ENCODE results near the gene HLA-DMA. TPM values are rescaled to one million over a fixed set of nuclear protein-coding genes. Genes with fewer than 3 reads are reported as not detected.

Gene HLA-DMA
- total and polyA plus RNA-seq, 2 of the 8 experiments (the other 6 are each of a cell fraction or from before 2014, with no cell fraction given), result 13.3 to 23.1 TPM

DNA sequence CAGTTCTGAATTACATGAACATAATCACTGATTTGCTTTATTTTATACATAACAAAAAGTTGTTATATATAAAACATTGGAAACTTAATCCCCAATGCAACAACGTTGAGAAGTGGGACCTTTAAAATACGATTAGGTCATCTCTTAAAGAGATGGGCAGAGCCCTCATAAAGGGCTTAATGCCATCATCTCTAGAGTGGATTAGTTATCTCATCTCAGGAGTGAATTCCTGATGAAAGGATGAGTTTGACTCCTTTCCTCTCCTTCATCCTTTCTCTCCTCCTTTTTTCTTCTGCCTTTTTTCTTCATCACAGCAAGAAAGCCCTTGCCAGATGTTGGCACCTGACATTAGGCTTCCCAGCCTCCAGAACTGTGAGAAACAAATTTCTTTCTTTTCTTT lies 42.6 kb upstream of the HLA-DMA start:
- Histone ChIP-seq H3K9ac (replicated peaks in 1 of 4; ENCODE audit: extremely low read depth in 1 of 4, low read depth in 3 of 4, low read length in 3 of 4) (no peak overlapping the region), H3K56ac (replicated peaks; ENCODE audit: insufficient read length, low read depth, low read length) (no peak overlapping the region), H2BK20ac (ENCODE audit: low read length) (no peak overlapping the region), H3K79me1 (ENCODE audit: low read depth, low read length) (no peaks in the 10 kb centered on the region), H3K4me3 (ENCODE audit: extremely low read depth in 1 of 4, insufficient read depth in 2 of 4, low read depth in 3 of 4, low read length in 4 of 4) (no peak overlapping the region), H3K27ac (ENCODE audit: low read depth, low read length) (no peak overlapping the region), H2AK5ac (ENCODE audit: low read depth, low read length) (no peak overlapping the region), H3K27me3 (replicated peaks in 1 of 4; ENCODE audit: control insufficient read depth in 3 of 4, extremely low read depth in 1 of 4, insufficient read depth in 3 of 4, low read length in 3 of 4) (no peaks in the 10 kb centered on the region; a peak in 1 of 7 replicates), H3K4me2 (ENCODE audit: insufficient read depth in 1 of 2, low read depth in 2 of 2, low read length in 2 of 2) (no peak overlapping the region), H3K4ac (replicated peaks; ENCODE audit: insufficient read length, low read depth, low read length) (no peak overlapping the region), H2BK15ac (ENCODE audit: low read length) (no peak overlapping the region), H3K36me3 (ENCODE audit: control insufficient read depth in 2 of 4, insufficient read depth in 4 of 4, low read length in 3 of 4) (no peaks in the 10 kb centered on the region), H3K23me2 (ENCODE audit: low read depth, low read length) (no peaks in the 10 kb centered on the region), H2BK5ac (ENCODE audit: low read depth, low read length) (no peak overlapping the region), H4K20me1 (replicated peaks in 1 of 2; ENCODE audit: control insufficient read depth in 1 of 2, insufficient read depth in 2 of 2, low read length in 2 of 2) (no peaks in the 10 kb centered on the region), H3K79me2 (ENCODE audit: control insufficient read depth in 1 of 2, insufficient read depth in 2 of 2, low read length in 2 of 2) (no peaks in the 10 kb centered on the region), H2BK120ac (replicated peaks; ENCODE audit: low read depth, low read length) (no peak overlapping the region), H4K91ac (replicated peaks; ENCODE audit: insufficient read length, low read length) (no peak overlapping the region), H2BK12ac (ENCODE audit: low read depth, low read length) (no peak overlapping the region), H3K9me3 (ENCODE audit: insufficient read depth in 2 of 2, low read depth in 1 of 2, low read length in 1 of 2) (no peaks in the 10 kb centered on the region), H4K8ac (ENCODE audit: extremely low read depth, insufficient read depth, low read length) (no peak overlapping the region), H2AFZ (ENCODE audit: low read length) (no peak overlapping the region), H3K14ac (ENCODE audit: insufficient read length) (no peak overlapping the region), H4K5ac (ENCODE audit: insufficient read length, low read depth, low read length) (no peak overlapping the region), H3K23ac (ENCODE audit: insufficient read length) (no peak overlapping the region), H3K4me1 (replicated peaks in 1 of 4; ENCODE audit: control insufficient read depth in 3 of 4, insufficient read depth in 4 of 4, low read length in 3 of 4) (no peaks in the 10 kb centered on the region), H3K18ac (ENCODE audit: extremely low read depth, low read length) (no peak overlapping the region)
- CTCF ChIA-PET (ENCODE audit: partially characterized antibody), result interaction anchor here (1.8 to 2.5 kb wide), 2 partner anchors 11 to 88 kb away, joined by 5 to 7 read pairs; no protein-coding TSS in a partner anchor
- FAIRE-seq (no peak), DNase-seq (ENCODE audit: low read depth in 1 of 2, low spot score in 2 of 2) (no peak)
- no peak for TF ChIP-seq SP4 (IDR thresholded peaks at IDR 0.05; ENCODE audit: low read length)
- no peak for TF ChIP-seq CHD2 (IDR thresholded peaks at IDR 0.05; ENCODE audit: low read length)
- no peak for TF ChIP-seq RBBP5 (IDR thresholded peaks at IDR 0.05; ENCODE audit: borderline replicate concordance, low read depth, low read length)
- WGBS, 2 experiments (ENCODE audit: extremely low coverage in 1 of 2, insufficient coverage in 1 of 2, insufficient read length in 1 of 2, insufficient replicate concordance in 2 of 2, low coverage in 1 of 2, low lambda C conversion rate in 2 of 2, missing lambda C conversion rate in 1 of 2), result 70% methylated on average over 2 of the region's 2 CpGs; no CpG with 5 or more reads in 1 of the 2 experiments
- POLR2A ChIA-PET (ENCODE audit: partially characterized antibody), result interaction anchor here (0.7 to 0.8 kb wide), 2 partner anchors 140 to 247 kb away, joined by 3 read pairs; no protein-coding TSS in a partner anchor

All from H1 (cell line).